Measurements from ENCODE around the gene DNAH14. TPM values are rescaled to one million over a fixed set of nuclear protein-coding genes. Genes with fewer than 3 reads are reported as not detected.
"Not testable (repeated sequence)": the region's sequence is repeated elsewhere in the genome, so short reads cannot be mapped to it uniquely, and the experiment has no call there.

DNAH14 gene
- not detected in 2 replicates for total RNA-seq (2014; rRNA removed; shearing (Covaris generic))

GRCh38 chr1:224929335-224930237 is at the start of gene DNAH14:
DNAH14 (plus strand) TSS chr1:224929675; CDS start chr1:224952703, 23,028 bp downstream.
- no peak for DNase-seq (ENCODE audit: low spot score)

- peak; percentile 58 for DNase-seq (ENCODE audit: low spot score)
Observed at GRCh38 chr1:224880593-224881307, 48.7 kb upstream of the DNAH14 start.

GRCh38 chr1:224881308-224881692 is 48.2 kb upstream of the DNAH14 start:
- not testable (repeated sequence) for DNase-seq (ENCODE audit: low spot score)

GRCh38 chr1:224881762-224882211 is 47.7 kb upstream of the DNAH14 start:
- peak; percentile 19 for DNase-seq (ENCODE audit: low spot score)

- DNase-seq (ENCODE audit: low spot score) = no peak
Observed at GRCh38 chr1:224882264-224882663, 47.2 kb upstream of the DNAH14 start.

GRCh38 chr1:224883091-224883490 is 46.4 kb upstream of the DNAH14 start:
- DNase-seq (ENCODE audit: low spot score) = no peak

- DNase-seq (ENCODE audit: low spot score) = peak; percentile 86
Observed at GRCh38 chr1:224884361-224884801, 45.1 kb upstream of the DNAH14 start.

DNA sequence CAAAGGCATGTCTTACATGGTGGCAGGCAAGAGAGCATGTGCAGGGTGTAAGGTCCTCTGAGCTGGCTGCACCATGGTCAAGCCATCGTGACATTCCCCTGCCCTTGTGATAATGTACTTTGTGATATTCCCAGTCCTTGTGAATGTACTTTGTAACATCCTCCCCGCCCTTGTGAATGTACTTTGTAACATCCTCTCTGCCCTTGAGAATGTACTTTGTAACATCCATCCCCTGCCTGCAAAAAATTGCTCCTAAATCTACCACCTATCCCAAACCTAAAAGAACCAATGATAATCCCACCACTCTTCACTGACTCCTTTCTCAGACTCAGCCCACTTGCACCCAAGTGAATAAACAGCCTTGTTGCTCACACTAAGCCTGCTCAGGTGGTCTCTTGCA is 44.1 kb upstream of the DNAH14 start:
- DNase-seq (ENCODE audit: low spot score) = not testable (repeated sequence)

- DNase-seq (ENCODE audit: low spot score) = peak; percentile 58
Observed at GRCh38 chr1:224894915-224895314, 34.6 kb upstream of the DNAH14 start.

GRCh38 chr1:224896130-224896781 is 33.2 kb upstream of the DNAH14 start:
- no peak for DNase-seq (ENCODE audit: low spot score)

DNA sequence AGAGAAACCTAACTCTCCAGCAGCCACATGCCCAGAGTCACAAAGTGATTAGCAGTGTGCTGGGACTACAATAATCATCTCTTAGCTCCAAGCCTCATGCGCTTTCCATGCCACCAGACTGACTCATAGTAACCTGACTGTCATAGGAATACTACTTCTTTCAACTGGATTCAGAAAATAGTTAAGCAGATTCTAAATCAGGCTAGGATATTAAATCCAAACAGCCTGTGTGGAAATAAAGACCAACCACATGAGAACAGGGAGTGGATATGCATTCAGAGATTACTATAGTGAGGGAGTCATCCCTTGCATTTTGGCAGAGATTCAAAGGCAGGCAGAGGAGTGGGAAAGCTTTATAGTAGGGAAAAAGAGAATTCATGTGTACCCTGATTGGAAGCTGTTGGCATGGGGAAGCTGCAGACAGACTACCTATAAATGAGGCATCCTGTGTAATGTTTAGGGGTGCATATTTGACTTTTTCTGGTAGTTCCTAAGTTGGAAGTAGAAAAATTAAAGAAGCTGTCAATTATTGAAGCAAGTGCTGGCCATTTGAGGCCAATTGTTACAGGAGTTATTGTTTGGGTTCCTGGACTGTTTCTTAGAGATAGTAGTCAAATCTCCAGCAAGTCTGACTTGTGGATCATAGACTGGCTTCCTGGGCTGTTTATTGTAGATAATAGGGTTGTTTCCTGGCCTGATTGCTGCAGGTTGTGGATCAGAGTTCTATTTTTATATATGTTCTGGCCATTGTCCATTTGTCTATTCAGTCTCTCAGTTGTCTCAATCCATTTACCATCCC is 31.7 kb upstream of the DNAH14 start:
- no peak for DNase-seq (ENCODE audit: low spot score)

DNA sequence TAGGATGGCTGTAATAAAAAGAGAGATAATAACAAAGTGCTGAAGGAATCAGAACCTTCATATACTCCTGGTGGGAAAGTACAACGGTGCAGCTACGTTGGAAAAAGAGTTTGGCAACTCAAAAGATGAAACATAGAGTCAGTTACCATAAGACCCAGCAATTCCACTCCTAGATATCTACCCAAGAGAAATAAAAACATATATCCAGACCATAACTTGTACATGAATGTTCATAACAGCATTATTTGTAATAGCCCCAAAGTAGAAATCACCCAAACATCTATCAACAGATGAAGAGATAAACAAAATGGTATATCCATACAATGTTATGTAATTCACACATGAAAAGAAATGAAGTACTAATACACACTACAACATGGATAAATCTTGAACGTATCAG is 30.5 kb upstream of the DNAH14 start:
- DNase-seq (ENCODE audit: low spot score) = no peak

- no peak for DNase-seq (ENCODE audit: low spot score)
Observed at GRCh38 chr1:224900062-224900630, 29.3 kb upstream of the DNAH14 start.

DNA sequence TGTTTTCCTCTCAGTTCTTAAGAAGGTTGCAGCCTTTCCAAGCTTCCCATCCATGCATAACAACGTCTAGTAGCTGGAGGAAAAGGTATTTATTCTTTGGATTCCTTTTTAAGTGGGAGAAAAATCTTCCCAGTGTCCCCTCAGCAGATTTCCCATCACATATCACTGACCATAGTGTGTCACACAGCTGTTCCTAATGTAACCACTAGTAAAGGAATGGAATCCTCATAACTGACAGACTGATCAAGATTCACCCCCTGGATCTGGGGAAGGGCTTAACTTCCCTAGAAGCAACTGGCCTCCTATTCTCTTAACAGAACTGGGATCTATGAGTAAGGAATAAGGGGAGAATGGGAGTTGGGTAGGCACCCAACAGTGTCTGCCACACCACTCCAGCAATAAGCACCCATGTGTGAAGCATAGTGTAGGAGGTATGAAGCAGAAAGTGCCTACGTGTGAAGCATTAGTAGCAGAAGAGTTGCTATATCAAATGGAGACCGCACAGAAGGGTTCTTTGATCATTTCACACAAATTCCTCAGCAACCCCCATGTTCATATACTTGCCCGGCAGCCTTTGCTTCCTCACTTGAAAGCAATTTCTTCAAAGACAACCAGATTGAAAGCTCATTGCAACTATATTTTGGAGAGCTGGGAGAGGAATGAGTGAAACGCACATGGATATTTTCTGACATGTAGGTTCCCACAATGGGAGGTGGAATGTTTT is 28.2 kb upstream of the DNAH14 start:
- no peak for DNase-seq (ENCODE audit: low spot score)

GRCh38 chr1:224903955-224904354 is 25.5 kb upstream of the DNAH14 start:
- DNase-seq (ENCODE audit: low spot score) = no peak

- no peak for DNase-seq (ENCODE audit: low spot score)
Observed at GRCh38 chr1:224906340-224906739, 23.1 kb upstream of the DNAH14 start.

- no peak for DNase-seq (ENCODE audit: low spot score)
Observed at GRCh38 chr1:224911217-224911616, 18.3 kb upstream of the DNAH14 start.

GRCh38 chr1:224914292-224914900 is 15.1 kb upstream of the DNAH14 start:
- no peak for DNase-seq (ENCODE audit: low spot score)

GRCh38 chr1:224919508-224919907 is 10.0 kb upstream of the DNAH14 start:
- DNase-seq (ENCODE audit: low spot score) = no peak

DNA sequence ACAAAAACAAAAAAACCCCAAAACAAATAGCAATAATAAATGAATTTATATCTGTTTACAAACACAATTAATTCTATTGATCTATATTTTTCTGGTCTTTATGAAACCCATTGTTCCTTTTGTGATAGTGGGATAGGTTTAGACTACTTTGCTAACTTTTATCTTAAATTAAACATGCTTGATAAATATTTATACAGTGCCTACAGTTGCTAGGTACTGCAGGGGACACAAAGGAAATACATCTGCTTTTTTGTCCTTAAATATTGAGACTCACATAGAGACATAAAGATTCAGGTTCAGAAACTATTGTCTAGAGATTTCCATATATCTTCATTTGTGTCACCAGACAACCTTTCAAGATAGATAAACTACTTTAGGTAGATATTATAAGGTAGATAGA is 8.5 kb upstream of the DNAH14 start:
- DNase-seq (ENCODE audit: low spot score) = no peak
